IMR-90 (cell line): ENCODE measurements around the gene ATP6V1A. TPM values are rescaled to one million over a fixed set of nuclear protein-coding genes. Genes with fewer than 3 reads are reported as not detected.

ENCODE experiments used
- ATAC-seq: fragments of 200-7000 bp; cut with Tn5 transposase; 2 replicates; pipeline ENCODE4 v1.9.1; 2020; ENCODE audit warnings: low read depth, mild to moderate bottlenecking, moderate library complexity
- BruUV-seq: library from RNA; stranded (reverse); fragments of 400-500 nt; replicated peaks from 2 replicates; lab custom pipeline; 2021; lab: Mats Ljungman, UMichigan
- CTCF ChIA-PET: fragments of 300-600 bp; formaldehyde crosslinking; extraction: SDS; loops from one replicate; lab custom pipeline; 2021; ENCODE audit warnings: antibody characterized with exemption; lab: Yijun Ruan, JAX
- POLR2A ChIA-PET: fragments of 300-600 bp; sonication (Branson Sonifier 250); formaldehyde crosslinking; loops from one replicate; lab custom pipeline; 2022; ENCODE audit warnings: antibody characterized with exemption; ENCODE audit not compliant: unreplicated experiment; lab: Charles Lee
- DNase-seq: peaks from one replicate; pipeline ENCODE4 v3.0.0; 2013
- H2AFZ ChIP-seq: replicated peaks from 2 replicates; pipeline ENCODE3; 2013; ENCODE audit warnings: low read length, mild to moderate bottlenecking; ENCODE audit not compliant: poor library complexity
- H2AK5ac ChIP-seq: 2 replicates; pipeline ENCODE4 v1.6.1; 2013; ENCODE audit warnings: low read depth, low read length, inconsistent platforms
- H2AK9ac ChIP-seq: replicated peaks from 2 replicates; pipeline ENCODE3; 2013; ENCODE audit warnings: mild to moderate bottlenecking, low read depth, low read length, moderate library complexity; ENCODE audit not compliant: poor library complexity
- H2BK120ac ChIP-seq: 2 replicates; pipeline ENCODE4 v1.6.1; 2013; ENCODE audit warnings: low read depth, low read length, inconsistent platforms
- H2BK15ac ChIP-seq: 3 replicates; pipeline ENCODE4 v1.6.1; 2013; ENCODE audit warnings: low read depth, low read length, inconsistent platforms
- H2BK20ac ChIP-seq: 2 replicates; pipeline ENCODE4 v1.6.1; 2013; ENCODE audit warnings: low read depth, mild to moderate bottlenecking, inconsistent platforms, low read length, moderate library complexity
- H2BK5ac ChIP-seq: 2 replicates; pipeline ENCODE4 v1.6.1; 2013; ENCODE audit warnings: mild to moderate bottlenecking, low read depth, low read length, inconsistent platforms; ENCODE audit not compliant: poor library complexity, severe bottlenecking
- H3K14ac ChIP-seq: replicated peaks from 2 replicates; pipeline ENCODE4 v1.6.1; 2013; ENCODE audit warnings: low read depth, low read length, inconsistent platforms
- H3K18ac ChIP-seq: 2 replicates; pipeline ENCODE4 v1.6.1; 2013; ENCODE audit warnings: low read depth, low read length, control low read depth
- H3K23ac ChIP-seq: 2 replicates; pipeline ENCODE4 v1.6.1; 2013; ENCODE audit warnings: low read depth, low read length, inconsistent platforms
- H3K27ac ChIP-seq: 2 replicates; pipeline ENCODE4 v1.5.1; 2013; ENCODE audit warnings: mild to moderate bottlenecking, control low read depth, low read length; ENCODE audit not compliant: insufficient read depth
- H3K27me3 ChIP-seq: 2 replicates; pipeline ENCODE4 v1.6.1; 2013; ENCODE audit warnings: low read length; ENCODE audit not compliant: control insufficient read depth, insufficient read depth
- H3K36me3 ChIP-seq: 2 replicates; pipeline ENCODE4 v1.6.1; 2013; ENCODE audit warnings: low read length, mixed read lengths; ENCODE audit not compliant: control insufficient read depth, insufficient read depth
- H3K4ac ChIP-seq: 2 replicates; pipeline ENCODE4 v1.6.1; 2013; ENCODE audit warnings: low read depth, low read length, inconsistent platforms
- H3K4me1 ChIP-seq: 2 replicates; pipeline ENCODE4 v1.6.1; 2013; ENCODE audit warnings: low read length, mixed read lengths; ENCODE audit not compliant: control insufficient read depth, insufficient read depth
- H3K4me2 ChIP-seq: 2 replicates; pipeline ENCODE4 v1.6.1; 2013; ENCODE audit warnings: low read depth, mild to moderate bottlenecking, control low read depth, low read length, moderate library complexity
- H3K4me3 ChIP-seq: 2 replicates; pipeline ENCODE4 v1.5.1; 2013; ENCODE audit warnings: low read depth, mild to moderate bottlenecking, control low read depth, low read length, moderate library complexity; ENCODE audit not compliant: insufficient read depth
- H3K56ac ChIP-seq: 2 replicates; pipeline ENCODE4 v1.6.1; 2013; ENCODE audit warnings: low read length, inconsistent platforms; ENCODE audit not compliant: insufficient read depth; ENCODE audit errors: extremely low read depth
- H3K79me1 ChIP-seq, 2 experiments: 2 replicates each; pipeline ENCODE4 v1.6.1; 2013; ENCODE audit warnings: low read length in 2 of 2, inconsistent platforms in 1 of 2, low read depth in 1 of 2
- H3K9ac ChIP-seq: 2 replicates; pipeline ENCODE4 v1.6.1; 2013; ENCODE audit warnings: low read depth, low read length, control low read depth
- H3K9me1 ChIP-seq: 2 replicates; pipeline ENCODE4 v1.6.1; 2013; ENCODE audit warnings: low read length, inconsistent platforms; ENCODE audit not compliant: insufficient read depth
- H3K9me3 ChIP-seq: 2 replicates; pipeline ENCODE4 v1.6.1; 2013; ENCODE audit warnings: low read length; ENCODE audit not compliant: control insufficient read depth, insufficient read depth
- H4K20me1 ChIP-seq: 2 replicates; pipeline ENCODE4 v1.6.1; 2013; ENCODE audit warnings: low read length, inconsistent platforms; ENCODE audit not compliant: insufficient read depth
- H4K5ac ChIP-seq: 2 replicates; pipeline ENCODE4 v1.6.1; 2013; ENCODE audit warnings: mild to moderate bottlenecking, low read depth, low read length, control low read depth
- H4K8ac ChIP-seq, 2 experiments: 2 replicates each; pipeline ENCODE4 v1.6.1; 2013; ENCODE audit warnings: low read depth in 2 of 2, low read length in 2 of 2, control low read depth in 1 of 2, inconsistent platforms in 1 of 2
- H4K91ac ChIP-seq: 2 replicates; pipeline ENCODE4 v1.6.1; 2013; ENCODE audit warnings: low read depth, low read length, inconsistent platforms; ENCODE audit not compliant: insufficient read depth
- BHLHE40 ChIP-seq: fragments of 150-350 bp; IDR thresholded peaks from 2 replicates; pipeline ENCODE4 v1.6.1; 2016; ENCODE audit warnings: mild to moderate bottlenecking, low read depth, low read length
- CEBPB ChIP-seq: IDR thresholded peaks from 2 replicates; pipeline ENCODE4 v1.6.1; 2012; ENCODE audit warnings: low read depth, low read length, improper control_type of control experiment
- CHD1 ChIP-seq: IDR thresholded peaks from 2 replicates; pipeline ENCODE4 v1.6.1; 2012; ENCODE audit warnings: low read depth, low read length, improper control_type of control experiment
- CTCF ChIP-seq: conservative IDR thresholded peaks from 2 replicates; pipeline ENCODE4 v1.5.1; 2012; ENCODE audit warnings: mild to moderate bottlenecking, low read depth, low read length, improper control_type of control experiment
- ELK1 ChIP-seq: fragments of 150-350 bp; IDR thresholded peaks from 2 replicates; pipeline ENCODE4 v1.6.1; 2016; ENCODE audit warnings: low read depth, mild to moderate bottlenecking, low read length, moderate library complexity, borderline replicate concordance
- MAZ ChIP-seq: IDR thresholded peaks from 2 replicates; pipeline ENCODE4 v1.6.1; 2012; ENCODE audit warnings: low read depth, mild to moderate bottlenecking, low read length, improper control_type of control experiment, moderate library complexity, borderline replicate concordance
- MXI1 ChIP-seq: IDR thresholded peaks from 2 replicates; pipeline ENCODE4 v1.6.1; 2012; ENCODE audit warnings: low read depth, mild to moderate bottlenecking, low read length, moderate library complexity, borderline replicate concordance
- NFE2L2 ChIP-seq: fragments of 150-350 bp; IDR thresholded peaks from 2 replicates; pipeline ENCODE4 v1.6.1; 2016; ENCODE audit warnings: low read depth, mild to moderate bottlenecking, low read length
- POLR2A ChIP-seq: IDR thresholded peaks from 2 replicates; pipeline ENCODE4 v1.6.1; 2012; ENCODE audit warnings: mild to moderate bottlenecking, low read depth, low read length
- RAD21 ChIP-seq: IDR thresholded peaks from 2 replicates; pipeline ENCODE4 v1.6.1; 2012; ENCODE audit warnings: low read length, improper control_type of control experiment
- RCOR1 ChIP-seq: IDR thresholded peaks from 2 replicates; pipeline ENCODE4 v1.6.1; 2012; ENCODE audit warnings: mild to moderate bottlenecking, low read length, improper control_type of control experiment; ENCODE audit not compliant: insufficient replicate concordance
- RFX5 ChIP-seq: IDR thresholded peaks from 2 replicates; pipeline ENCODE4 v1.8.0; 2012; ENCODE audit warnings: low read depth, mild to moderate bottlenecking, low read length, moderate library complexity
- SMC3 ChIP-seq: fragments of 150-350 bp; IDR thresholded peaks from 2 replicates; pipeline ENCODE4 v1.6.1; 2016; ENCODE audit warnings: low read depth, mild to moderate bottlenecking, antibody characterized with exemption, low read length, moderate library complexity
- WGBS, 2 experiments: methylation state at CpG; one replicate each; pipeline versions ENCODE4 v1.1.5 to v1.1.7; 2013; ENCODE audit warnings: missing lambda C conversion rate in 2 of 2; ENCODE audit not compliant: insufficient read length in 1 of 2; ENCODE audit errors: extremely low coverage in 2 of 2; 5-methylcytosine and 5-hydroxymethylcytosine counted together
- dilution Hi-C: fragments of 300-500 bp; cut with HindIII; formaldehyde crosslinking; loops from one replicate; pipeline ENCODE4 v1.14.3; 2018; ENCODE audit warnings: low sequenced_read_pairs; ENCODE audit not compliant: unreplicated experiment
- in situ Hi-C: fragments of 300-500 bp; cut with MboI; formaldehyde crosslinking; loops from 3 replicates; pipeline ENCODE4 v1.14.3; 2019; ENCODE audit warnings: low sequenced_read_pairs, inconsistent platforms, mixed read lengths
- intact Hi-C: fragments of 100-400 bp; cut with micrococcal nuclease; formaldehyde crosslinking; loops from 2 replicates; pipeline ENCODE4 v1.10.0; 2022
- polyA plus RNA-seq, 3 experiments: library from polyadenylated mRNA; depleted of rRNA; stranded (reverse); fragments of >200 nt; gene quantifications; 2 replicates each; pipeline ENCODE4 v1.2.3, GENCODE V29; 2012; ENCODE audit warnings: low replicate concordance in 1 of 3
- total RNA-seq: library from RNA; depleted of rRNA; stranded (reverse); fragments of >200 nt; gene quantifications from 2 replicates; pipeline ENCODE4 v1.2.3, GENCODE V29; 2012
- TF ChIP-seq, protein P1 (sequence below): fragments of 150-350 bp; IDR thresholded peaks from 2 replicates; pipeline ENCODE4 v1.6.1; 2017; ENCODE audit warnings: mild to moderate bottlenecking, antibody characterized with exemption, low read length, low read depth

ATP6V1A gene
- total and polyA plus RNA-seq, 2 of the 4 experiments (the other 2 are of a cell fraction): 15.1 to 98.0 TPM

DNA sequence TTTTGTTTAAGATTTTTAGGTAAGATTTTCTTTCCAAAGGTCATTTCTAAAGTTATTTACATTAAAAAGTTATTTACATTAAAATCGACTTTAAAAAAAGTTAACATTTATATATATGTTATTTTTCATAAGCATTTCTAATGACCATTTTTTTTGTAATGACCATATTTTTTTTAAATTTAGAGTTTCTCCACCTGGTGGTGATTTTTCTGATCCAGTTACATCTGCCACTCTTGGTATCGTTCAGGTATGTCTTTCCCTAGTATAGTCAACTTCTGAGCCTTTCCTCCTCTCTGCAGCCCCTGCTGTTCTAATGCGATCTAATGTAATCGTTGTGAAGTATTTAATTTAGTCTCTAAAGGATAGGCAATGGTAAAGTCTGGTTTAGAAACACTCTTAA lies 48.9 kb downstream of the ATP6V1A start:
- H3K23ac ChIP-seq: no peak overlapping the region
- H3K36me3 ChIP-seq: peaks cover 26% of the 10 kb centered on the region
- no peak overlapping the region for H2AK5ac ChIP-seq
- no peaks in the 10 kb centered on the region for H4K20me1 ChIP-seq
- no peak overlapping the region for H2AK9ac ChIP-seq
- no peak overlapping the region for H3K4me3 ChIP-seq
- no peak overlapping the region for H4K8ac ChIP-seq
- no peak overlapping the region for H2BK20ac ChIP-seq
- H3K79me1 ChIP-seq: peaks cover 0 to 2% of the 10 kb centered on the region in 2 experiments; a peak in 1 of 4 replicates
- no peak overlapping the region for H3K4me2 ChIP-seq
- POLR2A ChIA-PET: no interaction called here
- no peak overlapping the region for H3K18ac ChIP-seq
- CTCF ChIA-PET: interaction anchor here (1.6 kb wide), 1 partner anchor 54 kb away, joined by 4 read pairs; no protein-coding TSS in a partner anchor
- dilution Hi-C loops: no loop called here
- no CpG with 5 or more reads among the region's 4 CpGs for WGBS, 2 experiments
- H3K56ac ChIP-seq: no peak overlapping the region
- H4K91ac ChIP-seq: no peak overlapping the region
- no TSS peak for BruUV-seq
- in situ Hi-C loops: no loop called here
- no peak overlapping the region for H2BK5ac ChIP-seq
- H3K9ac ChIP-seq: no peak overlapping the region
- H2AFZ ChIP-seq: no peak overlapping the region
- no peak for DNase-seq
- no peak overlapping the region for H2BK120ac ChIP-seq
- no peak for TF ChIP-seq ELK1
- no peak for TF ChIP-seq SMC3
- TF ChIP-seq, protein P1, sequence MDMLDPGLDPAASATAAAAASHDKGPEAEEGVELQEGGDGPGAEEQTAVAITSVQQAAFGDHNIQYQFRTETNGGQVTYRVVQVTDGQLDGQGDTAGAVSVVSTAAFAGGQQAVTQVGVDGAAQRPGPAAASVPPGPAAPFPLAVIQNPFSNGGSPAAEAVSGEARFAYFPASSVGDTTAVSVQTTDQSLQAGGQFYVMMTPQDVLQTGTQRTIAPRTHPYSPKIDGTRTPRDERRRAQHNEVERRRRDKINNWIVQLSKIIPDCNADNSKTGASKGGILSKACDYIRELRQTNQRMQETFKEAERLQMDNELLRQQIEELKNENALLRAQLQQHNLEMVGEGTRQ: no peak
- TF ChIP-seq RCOR1: no peak
- no peak for TF ChIP-seq CHD1
- no peak for TF ChIP-seq CTCF
- TF ChIP-seq RAD21: no peak
- no peak for TF ChIP-seq CEBPB
- no peak for TF ChIP-seq RFX5
- no peak for TF ChIP-seq MAZ
- TF ChIP-seq NFE2L2: no peak
- no peak for TF ChIP-seq MXI1
- TF ChIP-seq POLR2A: no peak
- no peak for TF ChIP-seq BHLHE40
- intact Hi-C loops: no loop called here
- no peak overlapping the region for H4K5ac ChIP-seq
- no peak overlapping the region for H3K27ac ChIP-seq
- no peaks in the 10 kb centered on the region for H3K27me3 ChIP-seq
- H3K14ac ChIP-seq: no peak overlapping the region
- peaks cover 2% of the 10 kb centered on the region; the same call in 1 of the 2 replicates for H3K4me1 ChIP-seq
- H3K9me1 ChIP-seq: no peaks in the 10 kb centered on the region; the same call in 1 of the 2 replicates
- no peak for ATAC-seq
- no peaks in the 10 kb centered on the region for H3K9me3 ChIP-seq
- no peak overlapping the region for H3K4ac ChIP-seq
- no peak overlapping the region for H2BK15ac ChIP-seq
